GM12891 (cell line): ENCODE data around the gene FBLN5.

Source experiments
- DNase-seq: peaks from one replicate; pipeline ENCODE4 v3.0.0; 2011; ENCODE audit warnings: low spot score; ENCODE audit not compliant: insufficient read length
- FAIRE-seq: peaks from 2 replicates; lab custom pipeline; 2011; peaks lifted over from hg19 to GRCh38; lab: Jason Lieb, UNC
- PAX5 ChIP-seq: IDR thresholded peaks from 2 replicates; pipeline ENCODE4 v1.6.1; 2011; ENCODE audit warnings: low read length, moderate library complexity, mild to moderate bottlenecking; ENCODE audit not compliant: insufficient read depth, severe bottlenecking
- POLR2A ChIP-seq: IDR thresholded peaks from 2 replicates; pipeline ENCODE4 v1.6.1; 2011; ENCODE audit warnings: low read depth, low read length, control low read depth
- POLR2AphosphoS5 ChIP-seq: IDR thresholded peaks from 2 replicates; pipeline ENCODE4 v1.6.1; 2011; ENCODE audit warnings: low read depth, low read length, control low read depth
- POU2F2 ChIP-seq: IDR thresholded peaks from 2 replicates; pipeline ENCODE4 v1.6.1; 2011; ENCODE audit warnings: low read depth, mild to moderate bottlenecking, control low read depth, low read length, moderate library complexity
- SPI1 ChIP-seq: IDR thresholded peaks from 2 replicates; pipeline ENCODE4 v1.6.1; 2011; ENCODE audit warnings: low read depth, low read length, control low read depth
- TAF1 ChIP-seq: IDR thresholded peaks from 2 replicates; pipeline ENCODE4 v1.6.1; 2011; ENCODE audit warnings: low read depth, low read length, control low read depth

Gene FBLN5

GRCh38 chr14:91843437-91843836 is 104.1 kb downstream of the FBLN5 start:
- no peak for TF ChIP-seq TAF1
- no peak for FAIRE-seq
- DNase-seq, result no peak

GRCh38 chr14:91841065-91841464 is 106.4 kb downstream of the FBLN5 start:
- FAIRE-seq (no peak), DNase-seq (no peak)
- TF ChIP-seq POU2F2 (no peak), SPI1 (no peak), PAX5 (no peak), POLR2AphosphoS5 (no peak), TAF1 (no peak), POLR2A (no peak)

- no peak for DNase-seq
- FAIRE-seq, result peak; percentile 33
- TF ChIP-seq SPI1, result peak; percentile 82
- TF ChIP-seq PAX5, result no peak
Measured at GRCh38 chr14:91839749-91840148, 107.7 kb downstream of the FBLN5 start.

GRCh38 chr14:91837076-91837475 is 110.4 kb downstream of the FBLN5 start:
- FAIRE-seq, result no peak
- TF ChIP-seq TAF1 (no peak), SPI1 (no peak), POLR2A (no peak)
- DNase-seq, result no peak

GRCh38 chr14:91835920-91836843 is 111.3 kb downstream of the FBLN5 start:
- peak; percentile 61 for DNase-seq
- FAIRE-seq, result peak; percentile 71
- no peak for TF ChIP-seq POU2F2
- no peak for TF ChIP-seq TAF1
- TF ChIP-seq POLR2AphosphoS5, result no peak
- no peak for TF ChIP-seq PAX5
- no peak for TF ChIP-seq POLR2A

- FAIRE-seq (no peak), DNase-seq (no peak)
- TF ChIP-seq POLR2AphosphoS5 (no peak), SPI1 (no peak), PAX5 (no peak), POU2F2 (no peak), TAF1 (no peak), POLR2A (no peak)
Measured at GRCh38 chr14:91835197-91835919, 112.1 kb downstream of the FBLN5 start.

- FAIRE-seq (no peak), DNase-seq (no peak)
- no peak for TF ChIP-seq POU2F2
- TF ChIP-seq PAX5, result no peak
- TF ChIP-seq POLR2A, result no peak
- TF ChIP-seq SPI1, result no peak
- no peak for TF ChIP-seq POLR2AphosphoS5
- no peak for TF ChIP-seq TAF1
Measured at GRCh38 chr14:91834571-91834970, 112.9 kb downstream of the FBLN5 start.

- DNase-seq (no peak), FAIRE-seq (no peak)
- no peak for TF ChIP-seq SPI1
- no peak for TF ChIP-seq POLR2AphosphoS5
- TF ChIP-seq PAX5, result no peak
- no peak for TF ChIP-seq POLR2A
- TF ChIP-seq POU2F2, result no peak
- no peak for TF ChIP-seq TAF1
Measured at GRCh38 chr14:91831337-91831736, 116.2 kb downstream of the FBLN5 start.

GRCh38 chr14:91830777-91831176 is 116.7 kb downstream of the FBLN5 start:
- DNase-seq (no peak), FAIRE-seq (peak; percentile 64)
- TF ChIP-seq POU2F2 (peak; percentile 88), SPI1 (no peak), POLR2A (no peak)

GRCh38 chr14:91829511-91829910 is 118.0 kb downstream of the FBLN5 start:
- DNase-seq, result no peak
- no peak for TF ChIP-seq PAX5
- no peak for TF ChIP-seq TAF1
- no peak for TF ChIP-seq SPI1
- TF ChIP-seq POU2F2, result no peak
- no peak for TF ChIP-seq POLR2AphosphoS5
- TF ChIP-seq POLR2A, result no peak
- no peak for FAIRE-seq
